Activated CD4-positive, CD25-positive, alpha-beta regulatory T cell treated with anti-CD3 and anti-CD28 coated beads, Interleukin-2, amount 50 U/mL, for 24 hours (primary cell): ENCODE results near the gene LPAR1.

Experiments
- ATAC-seq, 2 donors: fragments of 150-1000 bp; cut with Tn5 transposase; one replicate each; pipeline ENCODE4 v1.10.0; 2021; ENCODE audit warnings: mild to moderate bottlenecking in 1 of 2, moderate library complexity in 1 of 2

Gene LPAR1

DNA sequence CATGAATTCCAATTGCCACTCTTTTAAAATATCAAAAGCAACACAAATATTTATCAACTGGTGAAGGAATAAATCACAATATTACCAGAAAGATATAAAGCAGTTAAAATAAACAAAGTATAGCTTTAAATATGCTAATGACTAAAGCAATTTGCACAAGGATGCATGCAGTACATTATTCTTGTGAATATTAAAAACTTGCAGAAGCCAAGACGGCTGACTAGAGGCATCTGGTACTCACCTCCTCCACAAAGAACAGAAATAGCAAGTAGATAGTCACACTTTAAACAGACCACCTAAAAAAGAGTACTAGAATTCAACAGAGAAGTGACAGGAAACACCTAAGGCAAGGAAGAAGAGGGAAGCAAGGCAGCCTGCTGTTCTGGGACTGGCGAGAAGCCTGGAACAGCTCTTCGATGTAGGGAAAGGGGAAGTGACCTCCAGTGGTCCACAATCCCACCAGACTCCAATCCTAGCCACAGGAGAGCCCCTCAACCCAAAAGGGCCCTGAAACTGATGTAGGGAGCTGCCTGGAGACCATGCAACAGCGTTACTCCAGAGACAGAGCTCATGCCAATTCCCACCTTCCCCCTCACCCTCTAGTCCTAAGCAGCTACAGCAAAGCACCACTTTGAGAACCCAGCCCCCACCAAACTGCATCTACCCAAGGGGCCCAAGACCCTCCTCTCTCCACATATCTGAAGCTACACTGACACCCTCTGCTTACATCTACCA, 86.3 kb downstream of the LPAR1 start:
- no peak for ATAC-seq

- no peak for ATAC-seq
Measured at GRCh38 chr9:110950041-110950645, 88.1 kb downstream of the LPAR1 start.

- no peak for ATAC-seq
Measured at GRCh38 chr9:110949081-110949480, 89.2 kb downstream of the LPAR1 start.

DNA sequence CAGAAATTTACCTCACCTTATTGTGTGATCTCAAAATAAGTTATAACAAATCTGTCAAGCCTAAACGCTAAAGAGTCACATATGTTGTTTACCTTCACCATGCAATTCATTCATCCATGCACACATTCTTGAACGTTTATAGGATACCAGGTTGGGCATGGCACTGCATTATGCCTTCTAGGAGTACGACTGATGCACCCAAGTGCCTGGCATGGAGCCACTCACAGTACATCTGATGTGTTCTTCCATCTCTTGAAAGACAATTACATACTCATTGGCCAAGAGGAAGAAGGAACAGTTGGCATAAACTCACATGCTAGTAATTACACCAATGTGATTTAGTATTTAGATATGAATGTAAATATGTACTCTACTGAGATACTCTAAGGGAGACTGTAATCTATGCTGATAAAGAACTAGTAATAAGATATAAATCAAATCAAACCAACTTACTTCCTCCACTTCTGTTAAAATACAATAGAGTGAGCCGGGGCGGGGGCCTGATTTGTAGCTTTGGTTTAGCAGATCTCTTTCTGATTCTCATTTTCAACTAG, 90.7 kb downstream of the LPAR1 start:
- no peak for ATAC-seq

DNA sequence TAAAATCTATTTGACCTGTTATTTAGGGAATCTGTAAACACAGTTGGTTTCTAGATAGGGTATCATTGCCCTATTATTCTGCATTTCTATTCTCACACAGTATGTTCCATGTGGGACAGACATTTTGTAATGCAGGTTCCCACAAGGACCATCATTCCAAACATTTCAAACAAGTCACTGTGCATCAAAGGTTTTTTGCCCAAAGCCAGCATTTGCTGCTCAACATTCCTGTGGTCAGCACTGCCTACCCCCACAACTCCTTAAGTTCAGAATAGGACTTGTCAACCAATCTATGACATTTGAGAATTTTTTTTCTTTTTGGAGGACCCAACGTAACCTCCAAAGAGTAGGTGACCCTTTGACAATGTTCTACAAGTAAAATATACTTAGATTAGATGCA, 95.7 kb downstream of the LPAR1 start:
- ATAC-seq, result no peak

DNA sequence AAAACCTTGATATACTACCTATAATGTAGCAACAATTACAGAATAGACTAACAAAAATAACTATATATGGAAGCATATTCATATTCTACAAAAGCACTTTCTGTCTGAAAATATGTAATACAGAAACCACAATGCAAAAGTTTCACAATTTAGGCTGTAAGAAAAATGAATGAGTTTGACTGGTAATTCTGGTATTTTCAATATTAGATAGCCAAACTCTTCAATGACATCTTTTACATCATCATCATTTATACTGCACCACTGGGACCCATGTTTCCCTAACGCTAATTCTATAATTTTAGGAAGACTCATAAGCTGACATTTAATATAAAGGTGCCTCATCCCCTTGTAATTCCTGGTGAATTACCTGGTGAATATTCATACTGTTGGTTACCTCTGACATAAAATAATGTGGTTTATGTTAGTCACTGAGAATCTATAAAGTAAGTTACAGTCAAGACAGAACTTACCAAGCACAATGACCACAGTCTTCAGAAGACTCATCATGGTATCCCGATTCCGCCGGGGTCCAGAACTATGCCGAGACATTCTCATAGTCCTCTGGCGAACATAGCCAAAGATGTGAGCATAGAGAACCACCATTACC, 97.2 kb downstream of the LPAR1 start:
- ATAC-seq, result no peak

GRCh38 chr9:110939573-110939972, 98.7 kb downstream of the LPAR1 start:
- ATAC-seq, result no peak

DNA sequence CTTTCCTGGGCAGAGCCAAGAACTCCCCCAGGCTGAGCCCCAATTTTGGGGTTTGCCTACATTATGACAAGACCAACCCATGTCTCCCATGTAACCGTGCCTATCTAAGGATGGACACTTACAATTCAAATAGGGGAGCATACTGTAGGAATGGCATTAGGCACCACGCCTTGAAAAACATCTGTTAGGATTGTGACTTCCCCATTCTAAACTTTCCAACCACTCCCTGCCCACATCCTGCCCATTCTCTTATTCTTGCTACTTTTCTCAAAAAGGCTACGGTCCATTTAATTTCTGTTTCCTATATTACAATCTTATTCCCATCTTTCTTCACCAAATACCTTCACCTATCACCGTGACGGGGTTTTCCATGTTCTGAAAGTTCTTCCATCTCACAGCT, 99.2 kb downstream of the LPAR1 start:
- no peak for ATAC-seq

DNA sequence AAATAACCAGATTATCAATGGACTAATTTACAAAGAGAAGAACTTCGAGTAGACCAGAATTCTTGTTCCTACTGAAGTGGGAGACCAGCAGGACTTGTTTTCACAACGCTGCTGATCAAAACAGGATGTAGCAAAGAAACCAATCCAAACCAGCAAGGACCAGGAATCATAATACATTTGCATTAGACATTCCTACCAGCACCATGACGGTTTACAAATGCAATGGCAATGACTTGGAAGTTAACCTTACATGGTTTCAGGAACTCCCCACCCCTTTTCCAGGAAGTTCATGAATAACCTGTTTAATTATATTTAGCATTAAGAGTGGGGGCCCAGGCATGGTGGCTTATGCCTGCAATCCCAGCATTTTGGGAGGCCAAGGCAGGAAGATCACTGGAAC, 100.0 kb downstream of the LPAR1 start:
- no peak for ATAC-seq

GRCh38 chr9:110936719-110937452, 101.4 kb downstream of the LPAR1 start:
- no peak for ATAC-seq

GRCh38 chr9:110936237-110936636, 102.0 kb downstream of the LPAR1 start:
- no peak for ATAC-seq

DNA sequence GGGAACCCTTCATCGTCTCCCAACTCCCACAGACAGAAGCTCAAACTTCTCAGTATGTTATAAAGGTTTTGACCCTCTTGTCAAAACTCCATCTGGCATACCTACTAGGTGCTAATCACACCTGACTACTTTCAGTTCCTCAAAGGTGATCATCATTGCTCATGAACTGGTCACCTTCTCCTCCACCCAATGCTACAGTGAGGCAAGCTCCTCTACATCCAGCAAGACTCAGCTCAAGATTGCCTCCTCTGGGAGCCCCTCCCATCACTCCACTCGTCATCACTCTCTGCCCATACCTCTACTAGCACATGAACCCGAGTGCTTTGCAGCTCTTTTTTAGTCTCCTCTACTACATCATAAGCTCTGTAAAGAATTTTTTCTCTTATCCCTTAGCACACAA, 102.4 kb downstream of the LPAR1 start:
- ATAC-seq, result no peak

- no peak for ATAC-seq
Measured at GRCh38 chr9:110933350-110934001, 104.8 kb downstream of the LPAR1 start.

DNA sequence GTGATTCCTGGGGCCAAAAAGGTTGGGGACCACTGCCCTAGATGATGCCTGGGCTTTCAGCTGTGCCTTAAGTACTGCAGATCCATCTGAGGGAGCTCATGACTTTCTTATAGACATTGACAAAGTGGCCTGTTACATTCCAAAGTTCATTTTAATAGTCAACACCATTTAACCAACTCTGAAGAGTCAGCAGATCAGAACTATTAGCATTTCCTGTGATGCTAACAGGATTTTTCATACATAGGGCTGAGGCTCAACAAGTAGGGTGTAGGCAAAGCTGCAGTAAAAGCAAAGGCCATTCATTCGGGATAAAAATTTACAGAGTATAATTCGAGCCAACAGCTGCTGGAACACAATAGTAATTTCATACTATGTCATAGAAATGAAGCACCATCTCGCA, 105.4 kb downstream of the LPAR1 start:
- ATAC-seq, result no peak

GRCh38 chr9:110928599-110928998, 109.7 kb downstream of the LPAR1 start:
- ATAC-seq, result no peak

GRCh38 chr9:110926828-110927487, 111.3 kb downstream of the LPAR1 start:
- no peak for ATAC-seq

- no peak for ATAC-seq
Measured at GRCh38 chr9:110923601-110924000, 114.7 kb downstream of the LPAR1 start.

DNA sequence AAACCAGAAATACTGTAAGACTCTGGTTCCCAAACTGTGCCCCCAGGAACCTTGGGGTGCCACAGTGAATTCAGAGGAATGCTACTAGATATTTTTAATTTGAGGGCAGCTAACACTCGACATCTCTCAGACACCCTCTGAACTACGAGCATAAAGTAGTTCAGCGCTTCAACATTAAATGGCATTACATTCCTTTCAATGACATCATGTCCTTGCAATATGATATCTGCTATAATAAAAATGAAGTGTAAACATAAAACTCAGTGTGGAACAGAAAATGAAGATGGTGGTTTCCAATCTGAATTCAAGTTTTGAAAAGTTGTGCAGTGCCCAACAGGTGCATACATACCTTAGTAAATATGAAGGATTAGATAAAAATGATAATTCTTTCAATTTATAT, 116.1 kb downstream of the LPAR1 start:
- ATAC-seq, result no peak

DNA sequence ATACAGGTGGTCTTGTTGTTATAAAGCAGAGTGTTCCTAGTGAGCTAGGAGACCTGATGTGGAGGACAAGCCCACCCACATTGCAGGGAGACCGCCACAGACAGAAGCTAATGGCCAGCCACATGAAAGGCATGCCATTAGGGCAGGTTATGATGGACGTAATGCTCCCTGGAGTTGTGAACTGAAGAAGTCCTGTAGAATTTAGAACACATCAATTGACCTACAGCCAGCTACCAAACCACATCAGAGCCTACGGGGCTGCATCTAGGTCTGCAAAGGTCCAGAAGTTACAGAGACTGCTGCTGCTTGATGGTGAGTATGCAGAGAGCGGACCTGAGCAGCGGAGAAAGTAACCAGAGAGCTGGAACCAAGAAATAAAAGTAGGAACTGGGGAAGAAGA, 116.6 kb downstream of the LPAR1 start:
- no peak for ATAC-seq

- ATAC-seq, result no peak
Measured at GRCh38 chr9:110919609-110920008, 118.7 kb downstream of the LPAR1 start.

DNA sequence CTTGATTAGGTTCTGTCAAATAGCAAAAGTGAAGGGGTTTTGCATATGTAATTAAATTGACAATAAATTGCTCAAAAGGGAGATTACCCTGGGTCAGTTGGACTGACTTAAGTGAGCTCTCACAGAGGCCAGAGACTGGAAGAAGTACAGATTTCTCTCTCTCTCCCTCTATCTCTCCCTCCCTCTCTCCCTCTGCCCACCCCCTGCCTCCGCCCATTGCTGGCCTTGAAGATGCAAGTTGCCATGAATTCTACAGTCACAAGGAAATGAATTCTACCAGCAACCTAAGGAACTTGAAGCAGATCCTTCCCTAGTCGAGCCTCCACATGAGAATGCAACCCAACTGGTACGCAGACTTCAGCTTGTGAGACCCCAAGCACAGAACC, 119.2 kb downstream of the LPAR1 start:
- ATAC-seq, result no peak
